GM19238 (cell line): ENCODE data around the gene COL18A1.
A peak's percentile ranks its signal among the peaks of the same experiment; 100 is the strongest.

ENCODE experiments used
- DNase-seq: peaks from one replicate; pipeline ENCODE4 v3.0.0; 2011; ENCODE audit warnings: low spot score; ENCODE audit not compliant: insufficient read length

Gene COL18A1

DNA sequence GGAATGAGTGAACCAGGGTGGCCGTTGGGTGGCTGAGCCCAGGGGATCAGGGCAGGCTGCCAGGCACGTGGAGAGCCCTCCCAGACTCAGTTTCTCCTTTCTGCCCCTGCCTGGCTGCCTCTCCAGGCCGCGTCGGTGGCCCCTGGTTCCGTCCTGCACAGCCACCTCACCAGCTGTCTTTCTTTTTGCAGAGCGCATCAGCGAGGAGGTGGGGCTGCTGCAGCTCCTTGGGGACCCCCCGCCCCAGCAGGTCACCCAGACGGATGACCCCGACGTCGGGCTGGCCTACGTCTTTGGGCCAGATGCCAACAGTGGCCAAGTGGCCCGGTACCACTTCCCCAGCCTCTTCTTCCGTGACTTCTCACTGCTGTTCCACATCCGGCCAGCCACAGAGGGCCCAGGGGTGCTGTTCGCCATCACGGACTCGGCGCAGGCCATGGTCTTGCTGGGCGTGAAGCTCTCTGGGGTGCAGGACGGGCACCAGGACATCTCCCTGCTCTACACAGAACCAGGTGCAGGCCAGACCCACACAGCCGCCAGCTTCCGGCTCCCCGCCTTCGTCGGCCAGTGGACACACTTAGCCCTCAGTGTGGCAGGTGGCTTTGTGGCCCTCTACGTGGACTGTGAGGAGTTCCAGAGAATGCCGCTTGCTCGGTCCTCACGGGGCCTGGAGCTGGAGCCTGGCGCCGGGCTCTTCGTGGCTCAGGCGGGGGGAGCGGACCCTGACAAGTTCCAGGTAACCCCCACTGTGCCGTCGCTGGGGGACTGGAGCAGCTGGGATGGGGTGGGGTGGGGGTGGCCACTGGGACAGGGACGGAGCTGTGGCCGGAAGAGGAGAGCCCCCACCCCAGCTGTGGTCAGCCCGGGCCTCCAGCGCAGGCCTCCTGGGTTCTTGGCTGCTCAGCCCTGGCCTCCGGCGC is 63.3 kb downstream of the COL18A1 start:
- no peak for DNase-seq

DNA sequence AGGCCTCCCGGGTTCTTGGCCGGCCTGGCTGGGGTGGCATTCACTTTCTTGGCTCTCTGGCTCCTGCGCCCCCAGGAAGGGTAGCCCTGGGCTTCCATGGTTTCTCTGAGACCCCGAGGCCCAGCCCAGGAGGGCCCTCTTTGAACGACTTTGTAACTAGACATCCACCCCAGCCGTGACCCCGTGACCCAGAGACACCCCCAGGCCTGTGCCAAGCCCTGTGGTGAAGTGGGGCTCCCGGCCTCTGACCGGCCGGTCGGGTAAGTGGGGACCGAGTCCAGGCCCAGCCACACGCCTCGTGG is 64.0 kb downstream of the COL18A1 start:
- no peak for DNase-seq

DNA sequence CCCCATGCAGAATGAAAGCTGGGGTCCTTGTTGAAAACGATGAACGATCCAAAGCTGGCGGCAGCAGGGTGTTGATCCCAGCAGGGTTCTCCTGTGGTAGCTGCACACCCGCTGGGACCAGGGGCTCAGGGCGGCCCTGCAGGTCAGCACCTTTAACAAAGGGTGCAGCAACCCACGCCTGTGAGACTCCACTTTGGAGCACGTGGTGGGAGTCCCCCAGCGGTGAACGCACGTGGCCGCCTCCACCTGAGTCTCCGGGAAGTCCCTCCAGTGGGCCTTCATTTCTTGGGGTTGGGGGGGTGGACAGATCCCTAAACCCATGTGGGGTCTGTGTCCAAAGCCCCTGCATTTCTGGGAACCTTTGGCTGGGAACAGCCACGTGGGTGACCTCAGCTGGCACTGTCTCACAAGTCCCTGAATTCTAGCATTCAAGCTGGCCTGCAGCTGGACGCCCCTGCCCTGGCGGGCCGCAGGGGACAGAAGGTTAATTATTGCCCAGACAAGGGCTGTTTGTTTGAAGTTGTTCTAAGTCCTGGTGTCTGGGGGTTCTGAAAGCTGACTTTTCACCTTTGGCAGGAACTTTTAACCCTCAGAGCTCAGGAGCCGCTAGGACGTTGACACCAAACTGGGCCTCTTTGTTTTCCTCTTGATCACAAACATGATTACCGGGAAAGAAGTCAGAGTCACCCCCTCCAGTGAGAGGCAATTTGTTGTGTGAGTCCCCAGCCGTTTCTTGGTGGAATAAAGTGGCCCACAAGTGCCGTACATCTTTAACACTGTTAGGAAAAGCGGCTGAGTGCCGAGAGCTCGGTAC is 64.5 kb downstream of the COL18A1 start:
- no peak for DNase-seq

DNA sequence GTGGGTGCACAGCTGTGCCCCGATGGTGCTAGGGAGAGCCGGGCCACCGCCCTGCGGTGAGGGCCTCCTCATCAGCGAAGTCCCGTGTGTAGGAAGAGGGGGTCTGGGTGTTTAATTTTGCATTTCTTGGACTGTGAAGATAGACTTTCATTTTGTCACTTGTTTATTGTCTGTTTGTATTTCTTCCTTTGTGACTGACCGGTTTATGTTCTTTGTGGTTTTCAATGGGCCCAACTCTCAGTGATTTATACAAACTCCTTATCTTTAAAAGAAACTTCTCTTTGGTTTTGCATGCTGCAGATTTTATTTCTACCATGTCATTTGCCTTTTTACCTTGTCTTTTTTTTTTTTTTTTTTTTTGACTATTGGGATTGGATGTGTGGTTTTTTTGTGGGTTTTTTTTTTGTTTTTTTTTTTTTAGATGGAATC is 65.1 kb downstream of the COL18A1 start:
- no peak for DNase-seq

DNA sequence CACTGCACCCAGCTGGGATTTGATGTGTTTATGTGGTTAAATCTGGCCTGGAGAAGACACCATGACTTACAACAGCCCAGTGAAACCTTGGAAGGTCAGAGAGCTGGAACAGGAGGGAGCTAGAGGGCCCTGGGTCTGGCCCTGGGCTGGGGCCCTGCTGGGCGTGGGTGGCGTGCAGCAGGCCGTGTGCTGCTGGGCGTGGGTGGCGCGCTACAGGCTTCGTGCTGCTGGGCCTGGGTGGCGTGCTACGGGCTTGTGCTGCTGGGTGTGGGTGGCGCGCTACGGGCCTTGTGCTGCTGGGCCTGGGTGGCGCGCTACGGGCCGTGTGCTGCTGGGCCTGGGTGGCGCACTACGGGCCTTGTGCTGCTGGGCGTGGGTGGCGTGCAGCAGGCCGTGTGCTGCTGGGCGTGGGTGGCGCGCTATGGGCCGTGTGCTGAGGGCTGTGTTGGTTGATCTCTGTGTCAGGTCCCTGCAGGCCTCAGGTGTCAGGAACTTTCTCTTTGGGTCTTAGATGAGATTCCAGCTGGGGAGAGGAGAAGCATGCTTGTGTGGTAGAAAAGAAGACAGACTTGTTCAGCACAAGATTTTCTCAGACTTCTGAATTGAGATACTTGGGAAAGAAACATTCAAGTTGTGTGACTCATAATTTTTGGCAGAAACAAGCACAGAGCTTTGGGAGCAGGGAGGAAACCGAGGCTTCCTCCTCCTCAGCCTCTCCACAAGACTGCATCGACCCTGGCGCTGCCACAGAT is 66.0 kb downstream of the COL18A1 start:
- no peak for DNase-seq

DNA sequence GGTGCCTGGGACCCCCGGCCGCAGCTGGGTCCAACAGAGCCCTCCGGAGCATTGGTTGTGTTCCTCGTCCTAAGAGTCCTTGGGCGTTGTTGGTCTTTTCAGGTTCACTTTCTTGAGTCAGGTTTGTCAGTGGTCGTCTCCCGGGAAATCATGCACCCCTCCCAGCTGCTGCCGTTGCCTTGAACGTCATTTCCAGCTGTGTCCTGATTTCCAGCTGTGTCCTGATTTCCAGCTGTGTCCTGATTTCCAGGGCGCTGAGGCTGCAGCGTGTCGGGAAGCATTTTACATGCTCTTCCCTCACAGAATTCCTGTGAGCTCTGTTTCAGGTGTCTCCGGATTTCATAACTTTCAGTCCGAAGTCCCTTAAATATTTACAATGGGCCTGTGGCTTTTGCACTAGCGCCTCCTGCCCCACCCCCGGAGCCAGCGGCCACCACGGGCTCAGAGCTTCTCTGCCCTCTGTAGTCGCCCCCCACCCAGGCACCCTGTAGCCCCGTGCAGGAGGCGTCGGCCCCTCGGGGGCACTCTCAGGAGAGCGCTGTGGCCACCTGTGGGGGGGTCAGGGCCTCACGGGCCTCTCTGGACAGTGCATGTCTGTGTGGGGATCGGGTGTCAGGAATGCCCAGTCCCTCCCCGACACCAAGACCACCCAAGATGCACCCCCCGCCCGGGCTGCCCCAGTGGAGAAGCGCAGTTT is 66.7 kb downstream of the COL18A1 start:
- no peak for DNase-seq

DNA sequence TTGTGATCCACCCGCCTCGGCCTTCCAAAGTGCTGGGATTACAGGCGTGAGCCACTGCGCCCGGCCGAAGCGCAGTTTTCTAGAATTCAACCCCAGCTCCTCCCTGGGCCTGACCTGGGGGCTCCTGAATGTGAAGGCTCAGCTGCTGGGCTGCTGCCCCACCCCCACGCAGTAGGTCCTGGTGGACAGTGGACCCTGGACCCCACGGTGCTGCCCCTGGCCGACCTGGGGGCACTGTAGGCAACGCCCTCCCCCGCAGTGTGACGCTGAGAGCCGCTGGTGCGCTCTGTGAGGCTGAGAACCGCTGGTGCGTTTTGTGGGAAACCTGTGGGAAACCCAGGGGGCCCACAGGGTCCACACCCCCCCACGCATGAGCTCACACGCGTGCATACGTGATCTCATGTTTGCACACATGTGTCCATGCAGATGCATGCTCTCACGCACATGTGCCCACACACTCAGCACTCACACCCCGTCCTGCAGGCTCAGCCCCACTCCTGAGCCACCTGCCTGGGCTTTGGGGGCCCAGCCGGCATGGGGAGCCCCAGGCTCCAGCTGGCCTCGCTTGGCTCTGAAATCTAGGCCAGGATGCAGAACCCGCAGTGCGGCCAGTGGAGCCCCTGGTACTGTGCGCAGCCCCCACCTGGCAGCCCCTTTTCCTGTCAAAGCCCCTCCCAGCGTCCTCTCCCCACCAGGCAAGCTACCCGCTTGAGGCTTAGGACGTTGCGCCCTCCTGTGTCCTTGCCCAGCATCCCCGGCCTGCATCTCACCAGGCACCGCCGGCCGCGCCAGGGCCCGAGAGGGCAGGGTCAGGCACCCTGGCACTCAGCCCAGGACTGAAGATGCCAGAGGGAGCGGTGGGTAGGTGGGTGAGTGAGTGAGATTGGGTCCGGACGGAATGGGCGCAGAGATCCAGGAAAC is 67.7 kb downstream of the COL18A1 start:
- DNase-seq: no peak

DNA sequence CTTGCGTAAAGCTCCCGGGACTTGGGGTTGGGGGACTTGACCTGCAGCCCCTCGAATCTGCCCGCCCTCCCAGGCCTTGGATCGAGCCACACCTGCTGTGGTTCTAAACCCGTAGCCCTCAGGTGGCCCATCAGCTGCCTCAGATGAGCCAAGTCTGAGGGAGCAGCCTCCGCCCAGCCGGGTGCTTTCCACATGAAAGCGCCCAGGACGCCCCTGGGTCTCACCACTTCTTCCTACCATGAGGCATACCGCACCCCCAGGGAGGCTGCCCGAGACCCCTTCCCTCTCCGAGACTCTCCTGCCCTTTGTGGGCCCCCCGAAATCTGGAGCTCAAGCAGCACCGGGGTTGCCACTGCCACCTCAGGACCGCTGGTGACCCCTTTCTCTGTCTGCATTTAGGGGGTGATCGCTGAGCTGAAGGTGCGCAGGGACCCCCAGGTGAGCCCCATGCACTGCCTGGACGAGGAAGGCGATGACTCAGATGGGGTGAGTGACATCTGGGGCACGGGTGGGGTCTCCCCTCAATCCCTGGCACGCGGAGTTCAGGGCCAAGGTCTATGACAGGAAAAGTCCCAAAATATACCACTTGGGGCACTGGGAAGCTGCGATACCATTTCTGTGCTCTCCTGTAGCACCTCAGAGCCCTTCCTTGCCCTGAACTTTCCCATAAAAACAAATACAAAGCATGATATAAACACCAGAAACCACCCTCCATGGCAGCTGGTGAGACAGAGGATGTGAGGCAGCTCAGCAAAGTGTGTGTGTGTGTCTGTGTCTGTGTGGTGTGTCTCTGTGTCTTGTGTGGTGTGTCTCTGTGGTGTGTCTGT is 68.7 kb downstream of the COL18A1 start:
- no peak for DNase-seq

DNA sequence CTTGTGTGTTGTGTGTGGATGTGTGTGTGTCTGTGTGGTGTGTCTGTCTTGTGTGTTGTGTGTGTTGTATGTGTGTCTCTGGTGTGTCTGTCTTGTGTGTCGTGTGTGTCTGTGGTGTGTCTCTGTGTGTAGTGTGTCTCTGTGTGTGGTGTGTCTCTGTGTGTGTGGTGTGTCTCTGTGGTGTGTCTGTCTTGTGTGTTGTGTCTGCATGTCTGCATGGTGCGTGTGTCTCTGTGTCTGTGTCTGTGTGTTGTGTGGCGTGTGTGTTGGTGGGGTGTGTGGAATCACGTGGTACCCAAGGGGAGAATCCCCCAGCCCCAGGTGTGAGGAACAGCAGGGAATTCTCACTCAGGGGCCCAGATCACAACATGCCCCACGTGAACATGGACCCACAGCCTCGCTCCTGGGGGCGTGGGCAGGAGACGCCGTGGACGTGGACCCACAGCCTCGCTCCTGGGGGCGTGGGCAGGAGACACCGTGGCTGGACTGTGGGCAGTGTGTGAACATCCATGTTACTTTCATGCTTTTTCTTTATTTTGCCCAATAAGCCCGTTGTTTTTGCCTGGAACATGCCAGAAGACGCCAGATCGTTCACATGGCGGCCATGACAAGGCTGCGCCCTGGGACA is 69.5 kb downstream of the COL18A1 start:
- no peak for DNase-seq

DNA sequence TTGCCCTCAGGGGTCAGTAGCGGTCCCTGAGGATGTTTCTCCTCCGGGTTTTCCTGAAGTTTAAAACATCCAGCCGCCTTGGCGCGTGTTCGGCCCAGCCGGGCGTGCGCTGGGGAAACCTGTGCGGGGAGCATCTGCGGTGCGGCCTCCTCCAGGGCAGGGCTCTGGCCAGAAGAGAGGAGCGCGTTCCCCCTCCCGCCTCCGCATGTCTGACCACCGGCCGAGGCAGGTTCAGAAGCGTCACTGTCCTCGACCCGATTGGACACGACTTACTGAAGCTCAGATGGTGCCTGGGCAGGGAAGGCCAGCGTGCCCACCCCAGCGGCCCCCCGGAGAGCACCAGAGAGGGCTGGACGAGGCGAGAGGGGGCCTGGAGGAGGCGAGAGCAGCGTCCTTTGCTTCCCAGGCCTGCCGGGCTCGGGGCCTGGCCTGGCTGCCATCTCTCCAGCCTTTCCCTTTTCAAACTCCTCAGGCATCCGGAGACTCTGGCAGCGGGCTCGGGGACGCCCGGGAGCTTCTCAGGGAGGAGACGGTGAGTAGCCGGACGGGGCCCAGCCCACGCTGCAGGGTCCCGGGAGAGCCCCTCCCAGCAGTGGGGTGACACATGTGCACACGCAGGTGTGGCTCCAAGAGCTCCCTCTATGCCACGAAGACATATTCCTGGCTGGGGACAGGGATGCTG is 70.2 kb downstream of the COL18A1 start:
- no peak for DNase-seq

DNA sequence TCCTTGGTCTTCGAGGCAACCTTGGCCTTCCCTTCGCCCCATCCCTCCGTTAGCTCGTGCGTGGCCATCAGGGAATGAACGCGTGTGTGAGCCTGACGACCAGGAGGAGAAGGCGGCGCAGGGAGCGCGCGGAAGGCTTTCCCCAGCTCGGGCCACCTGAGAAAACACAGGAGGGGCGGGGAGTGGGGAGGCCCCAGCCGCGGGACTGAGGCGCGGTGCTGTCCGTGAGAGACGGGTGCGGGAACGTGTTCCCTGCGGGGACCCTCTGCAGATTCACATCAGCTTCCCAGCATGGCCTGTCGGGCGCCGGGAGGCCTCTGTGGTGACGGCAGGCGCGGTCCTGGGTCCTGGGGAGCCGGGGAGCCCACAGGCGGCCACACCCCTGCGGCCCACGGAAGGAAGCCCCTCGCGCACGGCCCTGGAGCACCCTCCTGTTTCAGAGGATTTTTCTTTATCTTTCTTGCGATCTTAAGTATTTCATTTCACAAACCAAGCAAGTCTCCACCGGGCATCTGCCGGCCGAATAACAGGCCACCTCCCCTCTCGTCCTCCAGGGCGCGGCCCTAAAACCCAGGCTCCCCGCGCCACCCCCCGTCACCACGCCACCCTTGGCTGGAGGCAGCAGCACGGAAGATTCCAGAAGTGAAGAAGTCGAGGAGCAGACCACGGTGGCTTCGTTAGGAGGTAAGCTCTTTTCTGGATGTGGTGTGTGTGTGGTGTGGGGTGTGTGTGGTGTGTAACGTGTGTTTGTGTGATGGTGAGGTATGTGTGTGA is 71.0 kb downstream of the COL18A1 start:
- DNase-seq: no peak

DNA sequence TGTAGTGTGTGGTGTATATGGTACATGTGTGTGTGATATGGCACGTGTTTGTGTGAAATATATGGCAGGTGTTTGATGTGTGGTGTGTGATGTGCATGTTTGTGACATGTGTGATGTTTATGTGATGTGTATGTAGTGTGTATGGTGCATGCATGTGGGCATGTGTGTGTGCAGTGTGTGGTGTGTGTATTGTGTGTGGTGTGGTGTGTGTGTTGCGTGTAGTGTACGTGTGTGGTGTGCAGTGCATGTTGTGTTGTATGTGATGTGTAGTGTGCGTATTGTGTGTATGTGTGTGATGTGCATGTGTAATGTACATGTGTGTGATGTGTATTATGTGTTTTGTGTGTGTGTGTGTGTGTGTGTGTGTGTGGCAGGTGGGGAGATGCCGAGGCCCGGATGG is 71.6 kb downstream of the COL18A1 start:
- DNase-seq: no peak

DNA sequence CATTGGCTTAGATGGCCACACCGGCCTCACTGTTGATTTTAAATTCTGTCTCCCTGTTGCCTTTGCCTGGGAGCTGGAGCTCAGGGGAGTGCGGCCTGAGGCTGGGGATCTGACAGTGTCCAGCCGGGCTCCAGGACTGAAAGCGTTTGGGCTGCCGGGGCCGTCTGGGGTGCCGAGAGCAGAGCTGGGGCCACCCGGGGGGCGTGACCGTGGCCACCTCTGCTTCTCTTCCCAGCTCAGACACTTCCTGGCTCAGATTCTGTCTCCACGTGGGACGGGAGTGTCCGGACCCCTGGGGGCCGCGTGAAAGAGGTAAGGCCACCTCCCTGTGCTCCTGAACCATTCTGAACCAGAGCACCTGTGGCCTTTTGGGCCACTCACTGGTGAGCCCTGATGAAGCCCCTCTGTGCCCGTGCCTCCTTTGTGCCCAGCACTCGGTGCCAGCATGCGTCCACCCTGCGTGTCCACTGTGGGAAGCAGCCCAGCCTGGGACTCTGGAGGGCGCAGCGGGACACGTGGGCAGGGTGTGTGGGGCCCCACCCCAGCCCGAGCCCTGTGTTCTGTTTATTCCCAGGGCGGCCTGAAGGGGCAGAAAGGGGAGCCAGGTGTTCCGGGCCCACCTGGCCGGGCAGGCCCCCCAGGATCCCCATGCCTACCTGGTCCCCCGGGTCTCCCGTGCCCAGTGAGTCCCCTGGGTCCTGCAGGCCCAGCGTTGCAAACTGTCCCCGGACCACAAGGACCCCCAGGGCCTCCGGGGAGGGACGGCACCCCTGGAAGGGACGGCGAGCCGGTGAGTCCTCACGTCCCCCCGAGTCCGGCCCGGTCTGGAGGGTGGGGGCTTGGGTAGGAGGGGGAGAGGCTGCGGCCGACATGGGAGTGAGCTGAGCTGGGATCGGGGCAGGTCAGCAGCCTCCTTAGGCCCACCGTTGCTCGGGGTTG is 72.5 kb downstream of the COL18A1 start:
- no peak for DNase-seq

DNA sequence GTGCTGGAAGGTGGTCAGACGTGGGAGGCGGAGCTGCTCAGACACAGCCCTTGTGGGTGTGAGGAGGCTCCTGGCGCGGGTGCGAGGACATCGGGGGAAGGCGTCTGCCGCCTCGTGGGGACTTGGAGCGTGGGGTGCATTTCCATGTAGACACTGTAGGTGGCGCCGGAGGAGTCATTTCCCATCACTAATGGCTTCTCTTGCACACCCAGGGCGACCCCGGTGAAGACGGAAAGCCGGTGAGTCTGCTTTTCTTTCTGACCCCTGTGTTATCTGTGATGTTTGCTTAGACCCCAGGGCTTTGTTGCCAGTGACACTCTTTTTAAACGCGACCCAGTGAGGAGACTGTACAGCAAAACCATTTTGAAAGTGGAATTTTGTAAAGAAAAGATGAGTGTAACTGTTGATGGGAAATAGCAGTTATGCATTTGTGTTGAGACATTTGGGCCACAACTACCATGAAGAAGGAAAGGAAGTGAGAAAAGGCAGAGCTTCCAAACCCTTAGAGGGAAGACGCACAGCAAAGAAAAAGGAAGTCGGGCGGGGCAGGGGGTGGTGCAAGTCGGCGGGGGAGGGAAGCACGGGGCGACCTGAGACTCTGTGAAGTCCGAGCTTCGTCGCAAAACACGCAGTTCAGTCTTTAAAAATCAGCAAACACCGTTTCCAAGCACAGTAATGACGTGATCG is 73.3 kb downstream of the COL18A1 start:
- peak; percentile 74 for DNase-seq

DNA sequence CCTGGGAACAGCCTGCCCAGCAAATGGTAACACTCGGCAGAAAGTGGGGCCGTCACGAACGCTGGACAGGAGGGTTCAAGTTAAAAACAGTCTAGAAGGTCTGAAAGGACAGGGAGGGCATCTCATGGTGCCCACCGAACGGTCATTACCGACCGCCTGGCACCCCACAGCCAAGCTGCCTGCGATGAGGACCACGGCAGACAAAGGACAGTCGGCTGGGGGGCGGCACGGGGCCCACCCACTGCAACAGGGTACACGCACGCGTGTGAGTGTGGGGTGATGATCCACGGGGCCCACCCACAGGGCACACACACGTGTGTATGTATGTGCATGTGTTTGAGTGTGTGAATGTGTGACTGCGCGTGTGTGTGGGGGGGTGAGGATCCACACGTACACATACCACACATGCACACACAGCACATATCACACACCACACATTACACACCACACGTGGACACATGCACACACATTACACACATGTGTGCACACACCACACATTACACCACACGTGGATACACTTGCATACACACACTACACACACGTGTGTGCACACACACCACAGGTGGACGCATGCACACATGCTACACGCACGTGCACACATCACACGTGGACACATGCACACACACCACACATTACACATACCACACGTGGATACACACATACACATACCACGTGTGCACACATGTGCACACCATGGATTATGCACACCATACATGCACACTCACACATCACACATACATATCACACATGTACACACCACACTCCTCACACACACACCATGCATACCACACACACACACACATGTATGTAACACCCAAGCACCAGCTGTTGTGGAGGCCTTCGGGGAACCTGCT is 74.1 kb downstream of the COL18A1 start:
- no peak for DNase-seq
